SK-N-SH (cell line): ENCODE measurements around the gene OR52D1. TPM values are rescaled to one million over a fixed set of nuclear protein-coding genes. Genes with fewer than 3 reads are reported as not detected.

Experiments
- CTCF ChIA-PET: fragments of 300-600, 350-600 bp; formaldehyde crosslinking; extraction: SDS; loops from one replicate; lab custom pipeline; 2021; lab: Yijun Ruan, JAX
- POLR2A ChIA-PET: fragments of 350-600 bp; sonication (Branson Sonifier 250); formaldehyde crosslinking; extraction: SDS; loops from one replicate; lab custom pipeline; 2020; ENCODE audit warnings: antibody characterized with exemption, inconsistent platforms; lab: Yijun Ruan, JAX
- DNase-seq: peaks from one replicate; pipeline ENCODE4 v3.0.0; 2012
- H2AFZ ChIP-seq: fragments of 200-600 bp; sonication (generic); 2 replicates; pipeline ENCODE4 v1.8.1; 2016; ENCODE audit warnings: antibody characterized with exemption, mild to moderate bottlenecking, low read depth
- H3F3A ChIP-seq: fragments of 200-600 bp; sonication (generic); replicated peaks from 2 replicates; pipeline ENCODE3; 2016; ENCODE audit warnings: antibody characterized with exemption, mild to moderate bottlenecking; ENCODE audit not compliant: insufficient read depth
- H3K27ac ChIP-seq, 2 experiments: fragments of 200-500 bp in 1 of 2; fragments of 200-600 bp in 1 of 2; sonication (Bioruptor generic) in 1 of 2; sonication (generic), shearing (Covaris generic) in 1 of 2; 2 replicates each; pipeline versions ENCODE4 v1.5.1 to v1.6.1; 2014 to 2016; ENCODE audit warnings: low read depth in 2 of 2, inconsistent platforms in 1 of 2, low read length in 1 of 2, mild to moderate bottlenecking in 1 of 2, mixed read lengths in 1 of 2
- H3K27me3 ChIP-seq: fragments of 200-600 bp; sonication (generic), shearing (Covaris generic); 2 replicates; pipeline ENCODE4 v1.6.1; 2016; ENCODE audit warnings: mixed run types; ENCODE audit not compliant: insufficient read depth
- H3K36me3 ChIP-seq, 2 experiments: fragments of 200-500 bp in 1 of 2; fragments of 200-600 bp in 1 of 2; sonication (Bioruptor generic) in 1 of 2; sonication (generic) in 1 of 2; replicated peaks in 1 of 2; 2 replicates each; pipeline versions ENCODE3 to v1.5.1; 2014 to 2016; ENCODE audit warnings: low read length in 1 of 2, mild to moderate bottlenecking in 1 of 2; ENCODE audit not compliant: insufficient read depth in 2 of 2, control insufficient read depth in 1 of 2
- H3K4me1 ChIP-seq, 2 experiments: fragments of 200-500 bp in 1 of 2; fragments of 200-600 bp in 1 of 2; sonication (Bioruptor generic) in 1 of 2; sonication (generic), shearing (Covaris generic) in 1 of 2; 2 replicates each; pipeline versions ENCODE4 v1.5.1 to v1.6.1; 2014 to 2016; ENCODE audit warnings: low read depth in 1 of 2, low read length in 1 of 2, mixed run types in 1 of 2; ENCODE audit not compliant: insufficient read depth in 2 of 2, control insufficient read depth in 1 of 2
- H3K4me2 ChIP-seq: fragments of 200-600 bp; sonication (generic), shearing (Covaris generic); 2 replicates; pipeline ENCODE4 v1.6.1; 2017; ENCODE audit warnings: mixed run types
- H3K4me3 ChIP-seq, 2 experiments: fragments of 200-500 bp in 1 of 2; fragments of 200-600 bp in 1 of 2; sonication (Bioruptor generic) in 1 of 2; sonication (generic), shearing (Covaris generic) in 1 of 2; 2 replicates each; pipeline versions ENCODE4 v1.5.1 to v1.8.1; 2014 to 2016; ENCODE audit warnings: low read depth in 2 of 2, inconsistent platforms in 1 of 2, low read length in 1 of 2, mild to moderate bottlenecking in 1 of 2, mixed read lengths in 1 of 2, moderate library complexity in 1 of 2
- H3K79me2 ChIP-seq: fragments of 200-600 bp; sonication (generic); 2 replicates; pipeline ENCODE4 v1.8.1; 2017; ENCODE audit warnings: mild to moderate bottlenecking; ENCODE audit not compliant: insufficient read depth
- H3K9ac ChIP-seq: fragments of 200-600 bp; sonication (generic); 2 replicates; pipeline ENCODE4 v1.6.1; 2017; ENCODE audit warnings: mixed run types
- H3K9me2 ChIP-seq: fragments of 200-600 bp; sonication (generic); 2 replicates; pipeline ENCODE4 v1.6.1; 2017; ENCODE audit warnings: mixed run types
- H3K9me3 ChIP-seq: fragments of 200-600 bp; sonication (generic); 2 replicates; pipeline ENCODE4 v1.6.1; 2017; ENCODE audit warnings: mixed run types, mild to moderate bottlenecking, moderate library complexity
- H4K20me1 ChIP-seq: fragments of 200-600 bp; sonication (generic); 2 replicates; pipeline ENCODE4 v1.6.1; 2017; ENCODE audit warnings: mild to moderate bottlenecking, mixed run types; ENCODE audit not compliant: insufficient read depth
- CTCF ChIP-seq: fragments of 200-600 bp; sonication (generic); IDR thresholded peaks from 2 replicates; pipeline ENCODE4 v1.6.1; 2017; ENCODE audit warnings: antibody characterized with exemption, mild to moderate bottlenecking, moderate library complexity
- ELF1 ChIP-seq: IDR thresholded peaks from 2 replicates; pipeline ENCODE4 v1.4.0; 2012
- FOXM1 ChIP-seq: IDR thresholded peaks from 2 replicates; pipeline ENCODE4 v1.4.0; 2012; ENCODE audit warnings: low read depth, mild to moderate bottlenecking
- GABPA ChIP-seq: IDR thresholded peaks from 2 replicates; pipeline ENCODE4 v1.4.0; 2012; ENCODE audit warnings: low read depth, mild to moderate bottlenecking
- IRF3 ChIP-seq: fragments of 150-350 bp; IDR thresholded peaks from 2 replicates; pipeline ENCODE4 v1.6.1; 2016; ENCODE audit warnings: mild to moderate bottlenecking, low read depth, low read length
- MEF2A ChIP-seq: IDR thresholded peaks from 2 replicates; pipeline ENCODE4 v1.4.0; 2012; ENCODE audit warnings: low read depth, borderline replicate concordance
- MXI1 ChIP-seq: IDR thresholded peaks from 2 replicates; pipeline ENCODE4 v1.6.1; 2012; ENCODE audit warnings: mild to moderate bottlenecking, low read depth, low read length, improper control_type of control experiment
- POLR2AphosphoS5 ChIP-seq: IDR thresholded peaks from 2 replicates; pipeline ENCODE4 v1.6.1; 2012; ENCODE audit warnings: low read depth, low read length
- RAD21 ChIP-seq: IDR thresholded peaks from 2 replicates; pipeline ENCODE4 v1.6.1; 2012; ENCODE audit warnings: mild to moderate bottlenecking, low read length
- RCOR1 ChIP-seq: fragments of 150-350 bp; IDR thresholded peaks from 2 replicates; pipeline ENCODE4 v1.6.1; 2017; ENCODE audit warnings: antibody characterized with exemption, low read length
- RFX5 ChIP-seq: IDR thresholded peaks from 2 replicates; pipeline ENCODE4 v1.6.1; 2012; ENCODE audit warnings: mild to moderate bottlenecking, improper control_type of control experiment, low read length
- RXRA ChIP-seq: IDR thresholded peaks from 2 replicates; pipeline ENCODE4 v1.4.0; 2012; ENCODE audit warnings: low read depth, mild to moderate bottlenecking, borderline replicate concordance
- SMC3 ChIP-seq: IDR thresholded peaks from 2 replicates; pipeline ENCODE4 v1.6.1; 2012; ENCODE audit warnings: low read depth, low read length, improper control_type of control experiment
- TAF1 ChIP-seq: IDR thresholded peaks from 2 replicates; pipeline ENCODE4 v1.6.1; 2012; ENCODE audit warnings: low read depth, mild to moderate bottlenecking, low read length, moderate library complexity, borderline replicate concordance
- TCF12 ChIP-seq: IDR thresholded peaks from 2 replicates; pipeline ENCODE4 v1.4.0; 2012
- TEAD4 ChIP-seq: IDR thresholded peaks from 2 replicates; pipeline ENCODE4 v1.4.0; 2012; ENCODE audit warnings: mild to moderate bottlenecking, borderline replicate concordance; ENCODE audit not compliant: insufficient read depth
- USF1 ChIP-seq: IDR thresholded peaks from 2 replicates; pipeline ENCODE4 v1.4.0; 2012; ENCODE audit warnings: low read depth, borderline replicate concordance
- polyA plus RNA-seq, 3 experiments: library from polyadenylated mRNA; depleted of rRNA; stranded (reverse); fragments of >200 nt; gene quantifications; 2 replicates each; pipeline ENCODE4 v1.2.3, GENCODE V29; 2012
- TF ChIP-seq, protein P1 (sequence below): IDR thresholded peaks from 2 replicates; pipeline ENCODE4 v1.6.1; 2012; ENCODE audit warnings: mild to moderate bottlenecking, low read depth, low read length, moderate library complexity
- TF ChIP-seq, protein P2 (sequence below): IDR thresholded peaks from 2 replicates; pipeline ENCODE4; 2012

The OR52D1 gene
- polyA plus RNA-seq (2012; rRNA removed): not detected in 2 replicates
- polyA plus RNA-seq (2012; cell fraction: cytosol; rRNA removed): not detected in 2 replicates
- not detected in 2 replicates for polyA plus RNA-seq (2012; cell fraction: nucleus; rRNA removed)

DNA sequence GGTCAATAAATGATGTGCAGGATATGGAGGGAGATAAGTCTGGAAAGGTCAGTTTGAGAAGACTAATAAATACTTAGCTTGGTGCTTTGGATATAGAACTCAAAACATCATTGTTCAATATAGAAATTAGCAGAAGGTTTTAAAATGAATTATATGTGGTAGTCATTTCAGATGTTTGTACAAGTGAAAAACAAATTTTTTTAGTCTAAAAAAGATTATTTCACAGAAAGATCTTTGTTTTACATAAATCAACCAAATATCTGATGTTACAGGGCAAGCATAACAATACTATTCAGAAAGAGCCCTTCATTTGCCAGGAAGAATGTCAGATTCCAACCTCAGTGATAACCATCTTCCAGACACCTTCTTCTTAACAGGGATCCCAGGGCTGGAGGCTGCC is at the start of gene OR52D1:
OR52D1 (plus strand) TSS at position 301 of the 400 bp plus-strand sequence; CDS start at position 323, 22 bp downstream.
- Histone ChIP-seq H3K79me2 (no peaks in the 10 kb centered on the region), H2AFZ (no peak within 1 kb of the TSS), H3K27ac (no peak within 1 kb of the TSS), H3K9ac (no peak within 1 kb of the TSS), H3F3A (no peaks in the 10 kb centered on the region), H3K9me2 (no peaks in the 10 kb centered on the region), H3K27me3 (peaks cover 8% of the 10 kb centered on the region), H3K9me3 (no peaks in the 10 kb centered on the region), H3K36me3 (no peaks in the 10 kb centered on the region), H3K4me2 (no peak within 1 kb of the TSS), H3K4me3 (no peak within 1 kb of the TSS), H3K4me1 (no peaks in the 10 kb centered on the region), H4K20me1 (no peaks in the 10 kb centered on the region)
- CTCF ChIA-PET: no interaction called here
- POLR2A ChIA-PET: no interaction called here
- TF ChIP-seq CTCF (no peak), TEAD4 (no peak), ELF1 (no peak), MXI1 (no peak), FOXM1 (no peak), RFX5 (no peak), SMC3 (no peak), POLR2AphosphoS5 (no peak), MEF2A (no peak), TCF12 (no peak), RCOR1 (no peak), TAF1 (no peak), RXRA (no peak), RAD21 (no peak), IRF3 (no peak), GABPA (no peak), USF1 (no peak)
- TF ChIP-seq, protein P1, sequence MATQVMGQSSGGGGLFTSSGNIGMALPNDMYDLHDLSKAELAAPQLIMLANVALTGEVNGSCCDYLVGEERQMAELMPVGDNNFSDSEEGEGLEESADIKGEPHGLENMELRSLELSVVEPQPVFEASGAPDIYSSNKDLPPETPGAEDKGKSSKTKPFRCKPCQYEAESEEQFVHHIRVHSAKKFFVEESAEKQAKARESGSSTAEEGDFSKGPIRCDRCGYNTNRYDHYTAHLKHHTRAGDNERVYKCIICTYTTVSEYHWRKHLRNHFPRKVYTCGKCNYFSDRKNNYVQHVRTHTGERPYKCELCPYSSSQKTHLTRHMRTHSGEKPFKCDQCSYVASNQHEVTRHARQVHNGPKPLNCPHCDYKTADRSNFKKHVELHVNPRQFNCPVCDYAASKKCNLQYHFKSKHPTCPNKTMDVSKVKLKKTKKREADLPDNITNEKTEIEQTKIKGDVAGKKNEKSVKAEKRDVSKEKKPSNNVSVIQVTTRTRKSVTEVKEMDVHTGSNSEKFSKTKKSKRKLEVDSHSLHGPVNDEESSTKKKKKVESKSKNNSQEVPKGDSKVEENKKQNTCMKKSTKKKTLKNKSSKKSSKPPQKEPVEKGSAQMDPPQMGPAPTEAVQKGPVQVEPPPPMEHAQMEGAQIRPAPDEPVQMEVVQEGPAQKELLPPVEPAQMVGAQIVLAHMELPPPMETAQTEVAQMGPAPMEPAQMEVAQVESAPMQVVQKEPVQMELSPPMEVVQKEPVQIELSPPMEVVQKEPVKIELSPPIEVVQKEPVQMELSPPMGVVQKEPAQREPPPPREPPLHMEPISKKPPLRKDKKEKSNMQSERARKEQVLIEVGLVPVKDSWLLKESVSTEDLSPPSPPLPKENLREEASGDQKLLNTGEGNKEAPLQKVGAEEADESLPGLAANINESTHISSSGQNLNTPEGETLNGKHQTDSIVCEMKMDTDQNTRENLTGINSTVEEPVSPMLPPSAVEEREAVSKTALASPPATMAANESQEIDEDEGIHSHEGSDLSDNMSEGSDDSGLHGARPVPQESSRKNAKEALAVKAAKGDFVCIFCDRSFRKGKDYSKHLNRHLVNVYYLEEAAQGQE: no peak
- TF ChIP-seq, protein P2, sequence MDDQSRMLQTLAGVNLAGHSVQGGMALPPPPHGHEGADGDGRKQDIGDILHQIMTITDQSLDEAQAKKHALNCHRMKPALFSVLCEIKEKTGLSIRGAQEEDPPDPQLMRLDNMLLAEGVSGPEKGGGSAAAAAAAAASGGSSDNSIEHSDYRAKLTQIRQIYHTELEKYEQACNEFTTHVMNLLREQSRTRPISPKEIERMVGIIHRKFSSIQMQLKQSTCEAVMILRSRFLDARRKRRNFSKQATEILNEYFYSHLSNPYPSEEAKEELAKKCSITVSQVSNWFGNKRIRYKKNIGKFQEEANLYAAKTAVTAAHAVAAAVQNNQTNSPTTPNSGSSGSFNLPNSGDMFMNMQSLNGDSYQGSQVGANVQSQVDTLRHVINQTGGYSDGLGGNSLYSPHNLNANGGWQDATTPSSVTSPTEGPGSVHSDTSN: no peak
- DNase-seq: no peak
